IMR-90 (cell line): ENCODE results near the gene AIFM2. TPM values are rescaled to one million over a fixed set of nuclear protein-coding genes. Genes with fewer than 3 reads are reported as not detected.

Experiments used
- ATAC-seq: fragments of 200-7000 bp; cut with Tn5 transposase; 2 replicates; pipeline ENCODE4 v1.9.1; 2020; ENCODE audit warnings: low read depth, mild to moderate bottlenecking, moderate library complexity
- BruUV-seq: library from RNA; stranded (reverse); fragments of 400-500 nt; replicated peaks from 2 replicates; lab custom pipeline; 2021; lab: Mats Ljungman, UMichigan
- CTCF ChIA-PET: fragments of 300-600 bp; formaldehyde crosslinking; extraction: SDS; loops from one replicate; lab custom pipeline; 2021; ENCODE audit warnings: antibody characterized with exemption; lab: Yijun Ruan, JAX
- POLR2A ChIA-PET: fragments of 300-600 bp; sonication (Branson Sonifier 250); formaldehyde crosslinking; loops from one replicate; lab custom pipeline; 2022; ENCODE audit warnings: antibody characterized with exemption; ENCODE audit not compliant: unreplicated experiment; lab: Charles Lee
- DNase-seq: peaks from one replicate; pipeline ENCODE4 v3.0.0; 2013
- H2AFZ ChIP-seq: replicated peaks from 2 replicates; pipeline ENCODE3; 2013; ENCODE audit warnings: low read length, mild to moderate bottlenecking; ENCODE audit not compliant: poor library complexity
- H2AK5ac ChIP-seq: 2 replicates; pipeline ENCODE4 v1.6.1; 2013; ENCODE audit warnings: low read depth, low read length, inconsistent platforms
- H2AK9ac ChIP-seq: replicated peaks from 2 replicates; pipeline ENCODE3; 2013; ENCODE audit warnings: mild to moderate bottlenecking, low read depth, low read length, moderate library complexity; ENCODE audit not compliant: poor library complexity
- H2BK120ac ChIP-seq: 2 replicates; pipeline ENCODE4 v1.6.1; 2013; ENCODE audit warnings: low read depth, low read length, inconsistent platforms
- H2BK15ac ChIP-seq: 3 replicates; pipeline ENCODE4 v1.6.1; 2013; ENCODE audit warnings: low read depth, low read length, inconsistent platforms
- H2BK20ac ChIP-seq: 2 replicates; pipeline ENCODE4 v1.6.1; 2013; ENCODE audit warnings: low read depth, mild to moderate bottlenecking, inconsistent platforms, low read length, moderate library complexity
- H2BK5ac ChIP-seq: 2 replicates; pipeline ENCODE4 v1.6.1; 2013; ENCODE audit warnings: mild to moderate bottlenecking, low read depth, low read length, inconsistent platforms; ENCODE audit not compliant: poor library complexity, severe bottlenecking
- H3K14ac ChIP-seq: replicated peaks from 2 replicates; pipeline ENCODE4 v1.6.1; 2013; ENCODE audit warnings: low read depth, low read length, inconsistent platforms
- H3K18ac ChIP-seq: 2 replicates; pipeline ENCODE4 v1.6.1; 2013; ENCODE audit warnings: low read depth, low read length, control low read depth
- H3K23ac ChIP-seq: 2 replicates; pipeline ENCODE4 v1.6.1; 2013; ENCODE audit warnings: low read depth, low read length, inconsistent platforms
- H3K27ac ChIP-seq: 2 replicates; pipeline ENCODE4 v1.5.1; 2013; ENCODE audit warnings: mild to moderate bottlenecking, control low read depth, low read length; ENCODE audit not compliant: insufficient read depth
- H3K27me3 ChIP-seq: 2 replicates; pipeline ENCODE4 v1.6.1; 2013; ENCODE audit warnings: low read length; ENCODE audit not compliant: control insufficient read depth, insufficient read depth
- H3K36me3 ChIP-seq: 2 replicates; pipeline ENCODE4 v1.6.1; 2013; ENCODE audit warnings: low read length, mixed read lengths; ENCODE audit not compliant: control insufficient read depth, insufficient read depth
- H3K4ac ChIP-seq: 2 replicates; pipeline ENCODE4 v1.6.1; 2013; ENCODE audit warnings: low read depth, low read length, inconsistent platforms
- H3K4me1 ChIP-seq: 2 replicates; pipeline ENCODE4 v1.6.1; 2013; ENCODE audit warnings: low read length, mixed read lengths; ENCODE audit not compliant: control insufficient read depth, insufficient read depth
- H3K4me2 ChIP-seq: 2 replicates; pipeline ENCODE4 v1.6.1; 2013; ENCODE audit warnings: low read depth, mild to moderate bottlenecking, control low read depth, low read length, moderate library complexity
- H3K4me3 ChIP-seq: 2 replicates; pipeline ENCODE4 v1.5.1; 2013; ENCODE audit warnings: low read depth, mild to moderate bottlenecking, control low read depth, low read length, moderate library complexity; ENCODE audit not compliant: insufficient read depth
- H3K56ac ChIP-seq: 2 replicates; pipeline ENCODE4 v1.6.1; 2013; ENCODE audit warnings: low read length, inconsistent platforms; ENCODE audit not compliant: insufficient read depth; ENCODE audit errors: extremely low read depth
- H3K79me1 ChIP-seq, 2 experiments: 2 replicates each; pipeline ENCODE4 v1.6.1; 2013; ENCODE audit warnings: low read length in 2 of 2, inconsistent platforms in 1 of 2, low read depth in 1 of 2
- H3K9ac ChIP-seq: 2 replicates; pipeline ENCODE4 v1.6.1; 2013; ENCODE audit warnings: low read depth, low read length, control low read depth
- H3K9me1 ChIP-seq: 2 replicates; pipeline ENCODE4 v1.6.1; 2013; ENCODE audit warnings: low read length, inconsistent platforms; ENCODE audit not compliant: insufficient read depth
- H3K9me3 ChIP-seq: 2 replicates; pipeline ENCODE4 v1.6.1; 2013; ENCODE audit warnings: low read length; ENCODE audit not compliant: control insufficient read depth, insufficient read depth
- H4K20me1 ChIP-seq: 2 replicates; pipeline ENCODE4 v1.6.1; 2013; ENCODE audit warnings: low read length, inconsistent platforms; ENCODE audit not compliant: insufficient read depth
- H4K5ac ChIP-seq: 2 replicates; pipeline ENCODE4 v1.6.1; 2013; ENCODE audit warnings: mild to moderate bottlenecking, low read depth, low read length, control low read depth
- H4K8ac ChIP-seq, 2 experiments: 2 replicates each; pipeline ENCODE4 v1.6.1; 2013; ENCODE audit warnings: low read depth in 2 of 2, low read length in 2 of 2, control low read depth in 1 of 2, inconsistent platforms in 1 of 2
- H4K91ac ChIP-seq: 2 replicates; pipeline ENCODE4 v1.6.1; 2013; ENCODE audit warnings: low read depth, low read length, inconsistent platforms; ENCODE audit not compliant: insufficient read depth
- FOS ChIP-seq: fragments of 150-350 bp; IDR thresholded peaks from 2 replicates; pipeline ENCODE4 v1.6.1; 2016; ENCODE audit warnings: low read depth, low read length
- NFE2L2 ChIP-seq: fragments of 150-350 bp; IDR thresholded peaks from 2 replicates; pipeline ENCODE4 v1.6.1; 2016; ENCODE audit warnings: low read depth, mild to moderate bottlenecking, low read length
- POLR2A ChIP-seq: IDR thresholded peaks from 2 replicates; pipeline ENCODE4 v1.6.1; 2012; ENCODE audit warnings: mild to moderate bottlenecking, low read depth, low read length
- RCOR1 ChIP-seq: IDR thresholded peaks from 2 replicates; pipeline ENCODE4 v1.6.1; 2012; ENCODE audit warnings: mild to moderate bottlenecking, low read length, improper control_type of control experiment; ENCODE audit not compliant: insufficient replicate concordance
- SMC3 ChIP-seq: fragments of 150-350 bp; IDR thresholded peaks from 2 replicates; pipeline ENCODE4 v1.6.1; 2016; ENCODE audit warnings: low read depth, mild to moderate bottlenecking, antibody characterized with exemption, low read length, moderate library complexity
- WGBS, 2 experiments: methylation state at CpG; one replicate each; pipeline versions ENCODE4 v1.1.5 to v1.1.7; 2013; ENCODE audit warnings: missing lambda C conversion rate in 2 of 2; ENCODE audit not compliant: insufficient read length in 1 of 2; ENCODE audit errors: extremely low coverage in 2 of 2; 5-methylcytosine and 5-hydroxymethylcytosine counted together
- dilution Hi-C: fragments of 300-500 bp; cut with HindIII; formaldehyde crosslinking; loops from one replicate; pipeline ENCODE4 v1.14.3; 2018; ENCODE audit warnings: low sequenced_read_pairs; ENCODE audit not compliant: unreplicated experiment
- in situ Hi-C: fragments of 300-500 bp; cut with MboI; formaldehyde crosslinking; loops from 3 replicates; pipeline ENCODE4 v1.14.3; 2019; ENCODE audit warnings: low sequenced_read_pairs, inconsistent platforms, mixed read lengths
- intact Hi-C: fragments of 100-400 bp; cut with micrococcal nuclease; formaldehyde crosslinking; loops from 2 replicates; pipeline ENCODE4 v1.10.0; 2022
- polyA plus RNA-seq, 3 experiments: library from polyadenylated mRNA; depleted of rRNA; stranded (reverse); fragments of >200 nt; gene quantifications; 2 replicates each; pipeline ENCODE4 v1.2.3, GENCODE V29; 2012; ENCODE audit warnings: low replicate concordance in 1 of 3
- total RNA-seq: library from RNA; depleted of rRNA; stranded (reverse); fragments of >200 nt; gene quantifications from 2 replicates; pipeline ENCODE4 v1.2.3, GENCODE V29; 2012

Gene AIFM2
- total and polyA plus RNA-seq, 2 of the 4 experiments (the other 2 are of a cell fraction) = 2.0 to 4.6 TPM

- Histone ChIP-seq H2BK20ac (no peak overlapping the region), H3K4me2 (no peak overlapping the region), H2BK15ac (no peak overlapping the region), H3K4ac (no peak overlapping the region), H2BK120ac (no peak overlapping the region), H3K18ac (no peak overlapping the region), H3K36me3 (peaks cover 43% of the 10 kb centered on the region), H3K56ac (no peak overlapping the region), H3K27ac (no peak overlapping the region), H2AK5ac (no peak overlapping the region), H3K79me1 (peaks cover 10 to 17% of the 10 kb centered on the region in 2 experiments), H4K8ac (no peak overlapping the region), H4K20me1 (peaks cover 8% of the 10 kb centered on the region), H3K4me1 (no peaks in the 10 kb centered on the region; the same call in 1 of the 2 replicates), H3K27me3 (no peaks in the 10 kb centered on the region), H3K9me3 (0 out of 2 replicates have a peak, but pooled peaks cover 2% of the 10 kb centered on the region), H3K4me3 (no peak overlapping the region), H4K5ac (no peak overlapping the region), H4K91ac (no peak overlapping the region), H2AFZ (no peak overlapping the region), H2AK9ac (no peak overlapping the region), H3K14ac (no peak overlapping the region), H2BK5ac (no peak overlapping the region), H3K9ac (no peak overlapping the region), H3K23ac (no peak overlapping the region), H3K9me1 (peaks cover 9% of the 10 kb centered on the region; the same call in 1 of the 2 replicates)
- no peak for TF ChIP-seq POLR2A
- no peak for TF ChIP-seq NFE2L2
- TF ChIP-seq FOS = no peak
- TF ChIP-seq RCOR1 = no peak
- no peak for TF ChIP-seq SMC3
- DNase-seq (no peak), ATAC-seq (no peak)
- dilution Hi-C loops (no loop called here), in situ Hi-C loops (no loop called here), intact Hi-C loops (no loop called here)
- no TSS peak for BruUV-seq
- ChIA-PET POLR2A (no interaction called here), CTCF (no interaction called here)
- no CpG with 5 or more reads among the region's 6 CpGs for WGBS, 2 experiments
Measured at GRCh38 chr10:70120417-70120816, 12.2 kb downstream of the AIFM2 start.
